Hematopoietic multipotent progenitor cell treated with erythropoietin and hydrocortisone succinate and interleukin-3 and kit ligand, for 17 days (in vitro differentiated cells): Measurements from ENCODE around the gene BPI.
"Not testable (repeated sequence)": the region's sequence is repeated elsewhere in the genome, so short reads cannot be mapped to it uniquely, and the experiment has no call there.

ENCODE experiments used
- DNase-seq: peaks from one replicate; pipeline ENCODE4 v3.0.0-alpha.2; 2015; ENCODE audit warnings: low spot score

The BPI gene

GRCh38 chr20:38305541-38305940, 1.6 kb downstream of the BPI start:
- no peak for DNase-seq

- no peak for DNase-seq
Observed at GRCh38 chr20:38306379-38306778, 2.4 kb downstream of the BPI start.

- no peak for DNase-seq
Observed at GRCh38 chr20:38307371-38308046, 3.6 kb downstream of the BPI start.

- DNase-seq, result no peak
Observed at GRCh38 chr20:38308047-38308438, 4.1 kb downstream of the BPI start.

- DNase-seq, result no peak
Observed at GRCh38 chr20:38308447-38308846, 4.5 kb downstream of the BPI start.

GRCh38 chr20:38311091-38311490, 7.1 kb downstream of the BPI start:
- DNase-seq, result no peak

- DNase-seq, result no peak
Observed at GRCh38 chr20:38311491-38311890, 7.5 kb downstream of the BPI start.

GRCh38 chr20:38313676-38314075, 9.7 kb downstream of the BPI start:
- no peak for DNase-seq

- DNase-seq, result not testable (repeated sequence)
Observed at GRCh38 chr20:38314350-38314749, 10.4 kb downstream of the BPI start.

- no peak for DNase-seq
Observed at GRCh38 chr20:38315290-38315966, 11.5 kb downstream of the BPI start.

- no peak for DNase-seq
Observed at GRCh38 chr20:38316341-38316740, 12.4 kb downstream of the BPI start.

GRCh38 chr20:38317422-38317821, 13.5 kb downstream of the BPI start:
- DNase-seq, result no peak

GRCh38 chr20:38320221-38320620, 16.3 kb downstream of the BPI start:
- DNase-seq, result no peak

GRCh38 chr20:38321959-38322598, 18.1 kb downstream of the BPI start:
- no peak for DNase-seq

GRCh38 chr20:38324159-38324558, 20.2 kb downstream of the BPI start:
- DNase-seq, result no peak

- DNase-seq, result no peak
Observed at GRCh38 chr20:38325167-38325566, 21.2 kb downstream of the BPI start.

GRCh38 chr20:38325905-38326304, 21.9 kb downstream of the BPI start:
- no peak for DNase-seq

- DNase-seq, result no peak
Observed at GRCh38 chr20:38326309-38326708, 22.4 kb downstream of the BPI start.

- no peak for DNase-seq
Observed at GRCh38 chr20:38330638-38331037, 26.7 kb downstream of the BPI start.

- DNase-seq, result no peak
Observed at GRCh38 chr20:38331245-38331644, 27.3 kb downstream of the BPI start.

GRCh38 chr20:38331814-38332213, 27.9 kb downstream of the BPI start:
- no peak for DNase-seq

GRCh38 chr20:38334016-38334415, 30.1 kb downstream of the BPI start:
- DNase-seq, result no peak

- no peak for DNase-seq
Observed at GRCh38 chr20:38336726-38337125, 32.8 kb downstream of the BPI start.
